H1 (cell line): Measurements from ENCODE around the gene SMARCA2. TPM values are rescaled to one million over a fixed set of nuclear protein-coding genes. Genes with fewer than 3 reads are reported as not detected.

ENCODE experiments used
- CTCF ChIA-PET: fragments of 300-600 bp; sonication (Branson Sonifier 250); formaldehyde crosslinking; loops from one replicate; lab custom pipeline; 2021; ENCODE audit not compliant: partially characterized antibody; lab: Charles Lee
- POLR2A ChIA-PET: fragments of 300-600 bp; sonication (Branson Sonifier 250); formaldehyde crosslinking; loops from one replicate; lab custom pipeline; 2021; ENCODE audit warnings: inconsistent platforms; ENCODE audit not compliant: partially characterized antibody; lab: Charles Lee
- DNase-seq, 2 experiments: peaks; one replicate each; pipeline versions ENCODE4 v3.0.0 to v3.0.0-alpha.2; 2010 to 2022; ENCODE audit warnings: low spot score in 2 of 2, low read depth in 1 of 2, mixed read lengths in 1 of 2
- FAIRE-seq: peaks from 2 replicates; lab custom pipeline; 2011; peaks lifted over from hg19 to GRCh38; lab: Jason Lieb, UNC
- H2AFZ ChIP-seq: 2 replicates; pipeline ENCODE4 v1.8.1; 2012; ENCODE audit warnings: low read length, inconsistent platforms
- H2AK5ac ChIP-seq: 2 replicates; pipeline ENCODE4 v1.6.1; 2013; ENCODE audit warnings: low read depth, low read length
- H2BK120ac ChIP-seq: replicated peaks from 2 replicates; pipeline ENCODE3; 2013; ENCODE audit warnings: low read depth, low read length, inconsistent platforms
- H2BK12ac ChIP-seq: 2 replicates; pipeline ENCODE4 v1.6.1; 2013; ENCODE audit warnings: low read depth, low read length
- H2BK15ac ChIP-seq: 2 replicates; pipeline ENCODE4 v1.6.1; 2013; ENCODE audit warnings: low read length
- H2BK20ac ChIP-seq: 2 replicates; pipeline ENCODE4 v1.6.1; 2013; ENCODE audit warnings: low read length
- H2BK5ac ChIP-seq: 2 replicates; pipeline ENCODE4 v1.6.1; 2013; ENCODE audit warnings: low read depth, low read length
- H3K14ac ChIP-seq: 2 replicates; pipeline ENCODE4 v1.6.1; 2013; ENCODE audit warnings: inconsistent platforms; ENCODE audit not compliant: insufficient read length
- H3K18ac ChIP-seq: 2 replicates; pipeline ENCODE4 v1.6.1; 2013; ENCODE audit warnings: low read length; ENCODE audit errors: extremely low read depth
- H3K23ac ChIP-seq: 2 replicates; pipeline ENCODE4 v1.6.1; 2013; ENCODE audit warnings: inconsistent platforms; ENCODE audit not compliant: insufficient read length
- H3K23me2 ChIP-seq: 2 replicates; pipeline ENCODE4 v1.6.1; 2013; ENCODE audit warnings: low read depth, low read length
- H3K27ac ChIP-seq: 2 replicates; pipeline ENCODE4 v1.6.1; 2011; ENCODE audit warnings: low read depth, low read length, inconsistent platforms
- H3K27me3 ChIP-seq, 4 experiments: replicated peaks in 1 of 4; 1 replicate in 1 of 4; 2 replicates in 3 of 4; pipeline versions ENCODE4 v1.6.1 to v1.8.1; 2011 to 2013; ENCODE audit warnings: low read length in 3 of 4, mild to moderate bottlenecking in 3 of 4, inconsistent platforms in 2 of 4, mixed read lengths in 2 of 4, moderate library complexity in 1 of 4; ENCODE audit not compliant: control insufficient read depth in 3 of 4, insufficient read depth in 3 of 4; ENCODE audit errors: extremely low read depth in 1 of 4
- H3K36me3 ChIP-seq, 4 experiments: 2 replicates each; pipeline versions ENCODE4 v1.6.1 to v1.8.1; 2011 to 2013; ENCODE audit warnings: mild to moderate bottlenecking in 4 of 4, low read length in 3 of 4, moderate library complexity in 2 of 4, control low read depth in 1 of 4, inconsistent platforms in 1 of 4; ENCODE audit not compliant: insufficient read depth in 4 of 4, control insufficient read depth in 2 of 4
- H3K4ac ChIP-seq: replicated peaks from 2 replicates; pipeline ENCODE3; 2013; ENCODE audit warnings: low read length, low read depth, mixed read lengths, inconsistent platforms; ENCODE audit not compliant: insufficient read length
- H3K4me1 ChIP-seq, 4 experiments: replicated peaks in 1 of 4; 1 replicate in 1 of 4; 2 replicates in 3 of 4; pipeline versions ENCODE4 v1.6.1 to v1.8.1; 2011 to 2013; ENCODE audit warnings: low read length in 3 of 4, inconsistent platforms in 2 of 4, mixed read lengths in 1 of 4; ENCODE audit not compliant: insufficient read depth in 4 of 4, control insufficient read depth in 3 of 4
- H3K4me2 ChIP-seq, 2 experiments: 2 replicates each; pipeline versions ENCODE4 v1.6.1 to v1.8.1; 2011 to 2013; ENCODE audit warnings: low read depth in 2 of 2, low read length in 2 of 2, control low read depth in 1 of 2, inconsistent platforms in 1 of 2, mild to moderate bottlenecking in 1 of 2; ENCODE audit not compliant: insufficient read depth in 1 of 2
- H3K4me3 ChIP-seq, 4 experiments: fragments of 200-600, 300-600 bp in 1 of 4; sonication (generic), shearing (Covaris generic), sonication (Bioruptor Twin) in 1 of 4; 2 replicates each; pipeline versions ENCODE4 v1.5.1 to v1.8.1; 2011 to 2016; ENCODE audit warnings: low read length in 4 of 4, low read depth in 3 of 4, control low read depth in 2 of 4, inconsistent platforms in 2 of 4, mild to moderate bottlenecking in 2 of 4, mixed read lengths in 1 of 4, moderate library complexity in 1 of 4; ENCODE audit not compliant: insufficient read depth in 2 of 4; ENCODE audit errors: extremely low read depth in 1 of 4
- H3K56ac ChIP-seq: replicated peaks from 2 replicates; pipeline ENCODE3; 2013; ENCODE audit warnings: low read depth, mild to moderate bottlenecking, mixed read lengths, low read length, inconsistent platforms; ENCODE audit not compliant: insufficient read length
- H3K79me1 ChIP-seq: 2 replicates; pipeline ENCODE4 v1.6.1; 2013; ENCODE audit warnings: low read depth, low read length, control low read depth
- H3K79me2 ChIP-seq, 2 experiments: 2 replicates each; pipeline versions ENCODE4 v1.6.1 to v1.8.1; 2012 to 2013; ENCODE audit warnings: low read length in 2 of 2, mild to moderate bottlenecking in 2 of 2, inconsistent platforms in 1 of 2; ENCODE audit not compliant: insufficient read depth in 2 of 2, control insufficient read depth in 1 of 2
- H3K9ac ChIP-seq, 4 experiments: replicated peaks in 1 of 4; 1 replicate in 1 of 4; 2 replicates in 3 of 4; pipeline versions ENCODE4 v1.6.1 to v1.8.1; 2011 to 2013; ENCODE audit warnings: low read depth in 3 of 4, low read length in 3 of 4, control low read depth in 2 of 4, mild to moderate bottlenecking in 2 of 4, moderate library complexity in 2 of 4, inconsistent platforms in 1 of 4; ENCODE audit errors: extremely low read depth in 1 of 4
- H3K9me3 ChIP-seq, 2 experiments: 2 replicates each; pipeline versions ENCODE4 v1.6.1 to v1.8.1; 2012 to 2013; ENCODE audit warnings: mild to moderate bottlenecking in 2 of 2, moderate library complexity in 2 of 2, control low read depth in 1 of 2, inconsistent platforms in 1 of 2, low read depth in 1 of 2, low read length in 1 of 2, mixed read lengths in 1 of 2; ENCODE audit not compliant: insufficient read depth in 2 of 2
- H4K20me1 ChIP-seq, 2 experiments: replicated peaks in 1 of 2; 2 replicates each; pipeline versions ENCODE3 to v1.8.1; 2011 to 2013; ENCODE audit warnings: inconsistent platforms in 2 of 2, low read length in 2 of 2, mild to moderate bottlenecking in 1 of 2; ENCODE audit not compliant: insufficient read depth in 2 of 2, control insufficient read depth in 1 of 2
- H4K5ac ChIP-seq: 2 replicates; pipeline ENCODE4 v1.6.1; 2013; ENCODE audit warnings: low read length, low read depth, mixed read lengths, inconsistent platforms; ENCODE audit not compliant: insufficient read length
- H4K8ac ChIP-seq: 2 replicates; pipeline ENCODE4 v1.8.0; 2013; ENCODE audit warnings: mild to moderate bottlenecking, moderate library complexity, low read length, inconsistent platforms; ENCODE audit not compliant: insufficient read depth; ENCODE audit errors: extremely low read depth
- H4K91ac ChIP-seq: replicated peaks from 2 replicates; pipeline ENCODE3; 2013; ENCODE audit warnings: low read length, mixed read lengths, inconsistent platforms; ENCODE audit not compliant: insufficient read length
- FOSL1 ChIP-seq: IDR thresholded peaks from 2 replicates; pipeline ENCODE4 v1.6.1; 2011; ENCODE audit warnings: mild to moderate bottlenecking, low read depth, low read length, moderate library complexity; ENCODE audit not compliant: insufficient read depth
- HDAC6 ChIP-seq: IDR thresholded peaks from one replicate; pipeline ENCODE4 v1.7.1; 2012; ENCODE audit warnings: low read depth, mild to moderate bottlenecking, inconsistent platforms, low read length, moderate library complexity
- POLR2AphosphoS5 ChIP-seq: IDR thresholded peaks from 2 replicates; pipeline ENCODE4 v1.6.1; 2011; ENCODE audit warnings: low read depth, low read length
- YY1 ChIP-seq: IDR thresholded peaks from 2 replicates; pipeline ENCODE4 v1.6.1; 2011; ENCODE audit warnings: low read depth, mild to moderate bottlenecking, low read length
- WGBS, 2 experiments: shearing (Covaris generic) in 1 of 2; methylation state at CpG; one replicate each; pipeline versions ENCODE4 v1.1.6 to v1.1.7; 2013 to 2015; ENCODE audit warnings: low lambda C conversion rate in 2 of 2, mixed read lengths in 2 of 2, inconsistent platforms in 1 of 2, low coverage in 1 of 2, missing lambda C conversion rate in 1 of 2; ENCODE audit not compliant: insufficient replicate concordance in 2 of 2, insufficient coverage in 1 of 2, insufficient read length in 1 of 2; ENCODE audit errors: extremely low coverage in 1 of 2, missing lambda C conversion rate in 1 of 2; 5-methylcytosine and 5-hydroxymethylcytosine counted together
- polyA plus RNA-seq, 7 experiments: library from polyadenylated mRNA; depleted of rRNA in 3 of 7; stranded (reverse) in 5 of 7; unstranded in 2 of 7; fragments of >200 nt in 5 of 7; fragments of 200-250 nt in 2 of 7; gene quantifications; 1 replicate in 5 of 7; 2 replicates in 1 of 7; 4 replicates in 1 of 7; pipeline versions ENCODE4 v1.2.1 to v1.2.3, GENCODE V29; 2011 to 2013; ENCODE audit warnings: missing spikeins in 2 of 7, mixed read lengths in 2 of 7
- total RNA-seq: library from RNA; stranded (reverse); fragmentation: NEBNext Ultra II Directional; extraction: Animal tissue kit (Norgen Biotek cat#: 25700); gene quantifications from 2 replicates; pipeline ENCODE4 v1.2.1, GENCODE V29; 2021

SMARCA2 gene
- total and polyA plus RNA-seq, 2 of the 8 experiments (the other 6 are each of a cell fraction or from before 2014, with no cell fraction given), result 6.3 to 21.7 TPM

GRCh38 chr9:2233274-2233673 lies 218.1 kb downstream of the SMARCA2 start:
- Histone ChIP-seq H2BK120ac (no peak overlapping the region), H3K4me2 (no peak overlapping the region), H2BK12ac (peak overlapping the region; percentile 80; the same call in 1 of the 2 replicates), H3K27ac (no peak overlapping the region), H2AFZ (no peak overlapping the region), H3K18ac (no peak overlapping the region), H3K27me3 (no peaks in the 10 kb centered on the region), H3K9ac (no peak overlapping the region), H3K79me2 (no peaks in the 10 kb centered on the region), H3K4me1 (no peaks in the 10 kb centered on the region), H3K36me3 (no peaks in the 10 kb centered on the region), H3K23ac (no peak overlapping the region), H4K20me1 (no peaks in the 10 kb centered on the region), H3K23me2 (peaks cover 2% of the 10 kb centered on the region; the same call in 1 of the 2 replicates), H4K91ac (no peak overlapping the region), H2BK15ac (no peak overlapping the region), H2AK5ac (no peak overlapping the region), H3K4me3 (no peak overlapping the region), H3K9me3 (peaks cover 0 to 2% of the 10 kb centered on the region in 2 experiments; a peak in 1 of 4 replicates), H4K8ac (no peak overlapping the region), H3K56ac (no peak overlapping the region), H3K4ac (no peak overlapping the region), H2BK20ac (no peak overlapping the region; the same call in 1 of the 2 replicates), H2BK5ac (no peak overlapping the region), H3K79me1 (no peaks in the 10 kb centered on the region), H3K14ac (no peak overlapping the region), H4K5ac (no peak overlapping the region)
- POLR2A ChIA-PET, result no interaction called here
- DNase-seq (no peak), FAIRE-seq (no peak)
- 90% methylated on average over 3 of the region's 3 CpGs; no CpG with 5 or more reads in 1 of the 2 experiments for WGBS, 2 experiments
- CTCF ChIA-PET, result interaction anchor here (0.8 to 7.3 kb wide), 5 partner anchors 9 to 454 kb away, joined by 3 to 48 read pairs (median 5); no protein-coding TSS in a partner anchor
- TF ChIP-seq POLR2AphosphoS5, result no peak
- no peak for TF ChIP-seq YY1
- no peak for TF ChIP-seq HDAC6
- TF ChIP-seq FOSL1, result no peak
